Measurements from ENCODE around the gene SLC4A11.

The SLC4A11 gene

DNA sequence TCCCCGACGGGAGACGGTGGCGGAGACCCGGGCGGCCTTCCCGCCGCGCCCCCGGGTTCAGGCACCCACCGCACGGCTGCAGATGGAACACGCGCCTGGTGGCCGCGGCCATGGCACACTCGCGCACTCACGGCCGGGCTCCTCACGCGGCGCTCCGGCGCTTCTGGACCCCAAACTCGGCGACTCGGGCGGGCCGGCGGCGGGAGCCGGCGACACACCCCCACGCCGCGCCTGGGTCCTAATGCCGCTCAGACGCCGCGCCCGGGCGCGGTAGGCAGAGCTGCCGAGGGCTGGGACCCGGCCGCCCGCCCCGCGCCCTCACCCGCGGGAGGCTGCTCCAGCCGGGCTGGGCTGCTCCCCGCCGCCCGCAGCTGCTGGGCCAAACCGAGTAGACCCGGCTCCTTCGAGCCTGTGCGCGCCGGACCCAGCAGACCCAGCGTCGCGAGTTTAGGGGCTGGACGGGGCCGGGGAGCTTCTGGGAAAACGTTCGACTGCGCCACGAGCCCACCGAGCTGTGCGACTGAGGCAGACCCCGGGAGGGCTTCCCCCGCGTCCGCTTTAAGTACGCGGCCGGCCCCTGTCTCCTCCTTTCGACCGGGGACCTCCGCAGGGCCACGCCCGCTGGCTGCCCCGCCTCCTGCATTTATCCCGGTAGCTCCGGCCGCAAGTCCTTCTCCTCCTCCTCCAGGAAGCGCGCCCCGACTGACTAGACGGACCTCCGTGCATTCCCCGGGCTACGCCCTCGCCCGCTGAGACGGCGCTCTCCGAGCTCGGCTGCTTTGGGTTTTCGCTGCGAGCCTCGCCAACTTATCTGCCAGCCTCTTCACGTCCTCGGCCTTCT is at the start of gene SLC4A11:
SLC4A11 (minus strand) TSS at position 165 of the 841 bp plus-strand sequence; CDS start at position 112, 53 bp downstream.
- DNase-seq (ENCODE audit: low read depth) = no peak

GRCh38 chr20:3283222-3283820 is 44.3 kb upstream of the SLC4A11 start:
- DNase-seq (ENCODE audit: low read depth) = no peak

DNA sequence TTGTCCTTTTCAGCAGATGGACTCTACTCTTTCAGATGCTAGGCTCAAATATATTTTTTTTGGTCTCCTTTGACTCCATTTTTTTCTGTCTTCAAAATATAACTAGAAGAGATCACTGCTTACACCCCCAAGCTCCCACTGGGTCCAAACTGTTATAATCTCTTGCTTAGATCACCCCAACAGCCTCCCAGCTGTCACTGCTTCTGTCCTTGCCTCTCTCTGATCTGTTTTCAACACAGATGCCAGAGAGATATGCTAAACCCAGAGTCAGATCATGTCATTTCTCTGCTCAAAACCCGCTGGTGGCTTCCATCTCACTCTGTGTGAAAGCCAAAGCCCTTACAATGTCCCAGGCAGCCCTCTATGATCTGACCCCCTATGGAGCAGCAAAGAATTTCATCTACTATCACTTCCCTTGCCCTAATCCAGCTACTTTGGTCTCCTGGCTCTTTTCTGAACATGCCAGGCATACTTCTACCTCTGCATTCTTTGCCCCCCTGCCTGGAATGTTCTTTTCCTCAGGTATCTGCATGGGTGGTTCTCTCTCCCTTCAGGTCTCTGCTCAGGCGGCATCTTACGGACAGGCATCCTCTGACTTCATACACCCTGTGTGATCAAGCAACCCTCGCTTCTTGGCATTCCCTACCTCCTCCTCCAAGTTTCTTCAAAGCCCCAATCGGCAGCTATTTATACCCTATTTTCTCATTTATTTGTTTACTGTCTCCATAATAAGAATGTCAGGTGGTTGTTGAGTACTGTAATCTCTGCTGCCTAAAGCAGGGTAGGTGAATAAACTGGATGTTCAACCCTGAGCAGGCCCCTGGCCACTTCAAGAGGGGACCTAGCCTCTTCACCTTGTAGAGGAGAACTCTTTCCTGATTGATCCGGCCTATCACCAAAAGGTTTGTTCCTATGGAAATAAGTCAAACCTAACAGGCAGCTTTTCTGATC is 43.6 kb upstream of the SLC4A11 start:
- DNase-seq (ENCODE audit: low read depth) = no peak

DNA sequence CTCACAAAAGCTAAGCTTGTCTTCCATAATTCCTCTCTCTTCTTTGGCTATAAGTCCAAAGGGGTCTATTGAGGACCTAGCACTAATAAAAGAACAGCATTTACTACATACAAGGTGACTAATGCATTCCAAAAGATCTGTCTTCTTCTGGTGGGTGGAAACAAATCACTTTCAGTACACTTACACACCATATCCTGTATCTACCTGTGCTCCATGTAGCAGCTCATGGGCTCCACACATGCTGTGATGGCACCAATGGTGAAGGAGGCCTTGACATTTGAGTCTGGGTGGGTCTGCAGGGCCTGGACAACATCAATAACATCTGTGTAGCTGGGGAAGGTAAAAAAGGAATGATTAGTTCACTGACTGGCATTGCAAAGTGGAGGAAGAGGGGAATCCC is 42.4 kb upstream of the SLC4A11 start:
- DNase-seq (ENCODE audit: low read depth) = no peak

DNA sequence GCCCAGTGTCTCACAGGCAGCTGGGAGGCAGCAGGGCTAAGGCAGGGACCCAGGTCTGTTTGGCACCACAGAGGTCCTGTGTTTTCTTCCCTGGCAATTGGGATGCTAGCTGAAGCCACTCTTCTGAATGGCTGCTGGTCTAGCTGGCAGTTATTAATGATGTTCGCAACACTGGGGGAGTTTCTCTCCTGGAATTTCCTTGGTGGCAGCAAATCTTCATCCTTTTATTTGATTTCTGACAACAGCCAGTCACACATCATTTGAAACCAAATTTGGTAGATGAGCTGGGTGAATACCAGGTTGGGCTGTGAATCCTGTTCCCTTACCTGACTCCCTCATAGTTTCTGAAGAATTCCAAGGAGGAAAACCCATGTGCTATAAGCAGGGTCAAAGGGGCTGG is 40.8 kb upstream of the SLC4A11 start:
- no peak for DNase-seq (ENCODE audit: low read depth)

- no peak for DNase-seq (ENCODE audit: low read depth)
Measured at GRCh38 chr20:3277686-3278465, 38.9 kb upstream of the SLC4A11 start.

DNA sequence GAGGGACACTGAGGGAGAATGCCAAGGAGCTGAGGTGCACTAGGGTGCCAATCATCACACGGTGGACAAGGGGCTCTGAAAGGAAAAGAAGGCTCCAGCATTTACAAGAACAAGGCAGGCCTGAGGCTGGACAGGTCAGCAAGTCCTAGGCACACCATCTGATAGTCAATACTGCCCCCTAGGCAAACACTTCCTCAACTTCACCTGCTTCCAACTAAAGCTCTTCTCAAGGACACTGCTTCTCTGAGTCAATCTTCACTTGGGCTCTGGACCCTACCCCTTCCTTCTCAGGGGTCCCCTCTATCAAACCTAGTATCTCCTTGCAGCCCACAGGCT is 37.7 kb upstream of the SLC4A11 start:
- no peak for DNase-seq (ENCODE audit: low read depth)

DNA sequence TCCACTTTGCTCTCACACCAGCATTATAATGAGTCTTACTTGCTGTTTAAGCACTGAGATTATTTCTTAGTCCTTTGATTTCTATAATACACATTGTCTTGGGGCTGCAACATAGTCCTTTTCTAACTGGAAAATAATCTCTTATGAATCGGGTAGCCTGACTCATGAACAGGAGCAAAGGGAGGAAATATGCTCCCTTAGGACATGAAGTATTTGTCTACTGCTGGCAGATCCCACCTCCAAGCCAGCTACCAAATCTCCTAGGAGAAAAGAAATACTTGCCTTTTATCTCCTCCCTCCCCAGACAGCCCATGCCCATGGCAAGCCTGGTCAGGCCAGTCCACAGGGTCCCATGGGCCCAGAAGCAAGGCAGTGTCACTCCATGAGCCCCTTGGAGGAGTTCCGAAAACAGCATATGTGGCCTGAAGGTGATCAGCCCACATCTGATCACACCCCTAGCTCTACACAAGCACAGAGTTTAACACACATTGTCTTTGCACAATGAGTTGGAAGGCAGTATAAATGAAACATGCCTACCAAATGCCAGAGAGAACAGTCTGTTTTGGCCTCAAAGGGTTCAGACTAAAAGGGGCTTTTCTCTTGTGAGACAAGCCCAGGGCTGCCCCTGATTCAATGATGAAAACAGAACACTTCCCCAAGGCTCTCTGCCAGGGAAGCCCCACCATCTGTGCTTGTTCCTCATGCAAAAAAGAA is 37.1 kb upstream of the SLC4A11 start:
- DNase-seq (ENCODE audit: low read depth) = no peak

DNA sequence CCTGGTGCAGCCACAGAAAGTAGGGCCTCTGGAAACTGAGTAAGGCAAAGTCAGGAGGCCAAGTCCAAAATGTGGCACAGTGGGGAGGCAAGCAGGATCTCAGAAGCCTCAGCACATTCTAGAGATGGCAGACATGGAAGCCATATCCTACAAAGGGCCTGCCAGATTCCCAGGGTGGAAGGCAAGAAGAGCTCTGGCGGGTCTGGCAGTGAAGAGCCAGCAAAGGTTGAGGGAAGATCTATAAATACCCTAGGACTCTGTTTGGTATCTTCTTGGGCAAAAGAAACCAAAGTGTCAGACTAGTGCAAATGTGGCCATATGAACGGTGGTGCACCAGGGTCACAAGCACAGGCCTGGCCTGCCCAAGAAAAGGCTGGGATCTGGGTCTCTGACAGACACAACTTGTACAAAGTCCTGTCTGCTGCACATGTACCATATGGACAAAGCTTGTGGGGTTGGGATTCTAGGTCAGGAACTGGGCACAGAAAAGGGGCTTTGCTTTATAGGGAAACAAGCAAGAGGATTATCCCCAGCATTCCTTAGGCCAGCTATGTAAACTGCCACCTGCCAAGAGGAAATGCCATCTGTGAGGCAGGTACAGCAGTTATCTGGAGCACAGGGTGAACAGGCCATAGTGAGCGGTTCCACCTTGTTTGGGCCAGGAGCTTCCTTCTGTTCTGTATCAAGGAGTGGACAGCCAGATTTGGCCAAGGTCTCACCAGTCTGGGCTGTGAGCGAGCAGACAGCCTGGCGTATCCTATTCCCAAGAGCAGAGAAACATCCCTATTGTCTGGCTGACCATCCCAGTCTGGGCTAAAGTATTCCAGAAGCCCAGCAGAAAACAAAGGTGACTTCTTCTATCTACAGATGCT is 36.3 kb upstream of the SLC4A11 start:
- no peak for DNase-seq (ENCODE audit: low read depth)

GRCh38 chr20:3273371-3273770 is 34.4 kb upstream of the SLC4A11 start:
- DNase-seq (ENCODE audit: low read depth) = no peak

- DNase-seq (ENCODE audit: low read depth) = no peak
Measured at GRCh38 chr20:3270051-3270450, 31.1 kb upstream of the SLC4A11 start.

DNA sequence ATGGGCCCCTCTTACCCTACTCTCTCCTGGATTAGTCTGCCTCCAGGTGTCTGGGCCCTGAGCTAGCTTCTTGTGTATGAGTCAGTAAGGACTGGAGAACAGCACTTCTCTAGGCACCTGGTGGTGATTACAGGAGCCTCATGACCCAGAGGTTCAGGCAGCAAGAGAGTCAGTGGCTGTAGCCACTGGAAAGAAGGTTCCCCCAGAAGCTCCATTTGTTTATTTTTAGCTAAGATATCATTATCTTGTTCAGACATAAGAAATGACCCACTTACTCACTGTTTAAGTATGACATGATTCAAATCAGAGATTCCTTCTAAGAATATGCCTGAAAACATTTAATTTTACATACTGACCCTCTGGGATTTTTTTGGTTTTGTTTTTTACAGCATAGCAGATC is 23.6 kb upstream of the SLC4A11 start:
- no peak for DNase-seq (ENCODE audit: low read depth)

DNA sequence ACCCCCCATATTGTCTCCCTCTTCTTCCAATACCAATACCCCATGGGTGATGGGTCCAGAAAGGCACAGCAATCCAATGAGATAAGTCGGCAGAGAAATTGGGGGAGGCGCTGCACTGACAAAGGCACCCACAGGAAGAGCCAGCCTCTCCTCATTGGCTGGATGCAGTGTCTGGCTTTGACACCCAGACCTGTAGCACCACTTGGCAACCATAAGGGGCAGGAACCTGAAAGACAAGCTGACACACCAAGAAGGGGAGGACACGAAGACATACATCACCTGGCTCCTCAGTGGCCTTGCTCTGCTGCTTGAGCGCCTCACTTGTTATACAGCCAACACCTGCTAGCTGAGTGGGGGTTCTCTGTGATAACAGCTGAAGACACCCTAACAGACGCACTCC is 19.4 kb upstream of the SLC4A11 start:
- no peak for DNase-seq (ENCODE audit: low read depth)

GRCh38 chr20:3255728-3256127 is 16.7 kb upstream of the SLC4A11 start:
- DNase-seq (ENCODE audit: low read depth) = no peak

GRCh38 chr20:3251806-3252205 is 12.8 kb upstream of the SLC4A11 start:
- no peak for DNase-seq (ENCODE audit: low read depth)

DNA sequence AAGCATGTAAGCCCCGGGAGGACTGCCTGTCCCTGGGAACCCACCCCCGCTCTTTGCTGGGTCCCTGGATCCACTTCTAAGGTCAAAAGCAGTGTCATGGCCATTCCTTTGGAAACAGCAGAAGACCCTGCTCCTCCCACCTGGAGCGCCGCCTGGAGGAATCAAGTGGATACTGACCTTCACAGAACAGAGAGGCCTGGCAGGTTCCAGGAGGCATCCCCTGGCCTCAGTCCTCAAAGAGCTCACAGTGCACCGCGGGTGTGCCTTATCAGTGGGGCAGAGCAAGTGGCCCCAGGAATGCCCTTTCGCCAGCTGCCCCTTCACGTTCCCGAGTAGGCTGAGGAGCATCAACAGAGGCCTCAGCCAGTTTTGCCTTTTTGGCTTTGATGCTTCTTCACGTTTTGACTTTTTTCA is 11.1 kb upstream of the SLC4A11 start:
- DNase-seq (ENCODE audit: low read depth) = no peak

DNA sequence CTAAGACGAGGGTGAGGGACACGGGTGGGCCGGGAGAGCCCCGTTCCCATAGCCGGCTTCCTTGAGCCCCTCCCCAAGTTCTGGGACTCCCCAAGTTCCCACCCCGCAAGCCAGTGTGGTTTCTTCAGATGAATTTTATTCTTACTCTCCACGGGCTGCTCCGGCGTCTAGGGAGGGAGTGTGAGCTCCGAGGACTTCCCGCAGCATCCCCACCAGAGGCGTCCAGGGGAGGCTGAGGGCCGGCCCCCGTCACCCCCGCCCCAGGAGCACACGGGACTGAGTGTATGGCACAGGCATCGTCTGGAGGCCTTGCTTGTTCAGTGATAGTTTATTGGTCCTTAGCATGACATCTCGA is 10.0 kb upstream of the SLC4A11 start:
- no peak for DNase-seq (ENCODE audit: low read depth)

GRCh38 chr20:3248167-3248992 is 9.4 kb upstream of the SLC4A11 start:
- no peak for DNase-seq (ENCODE audit: low read depth)

DNA sequence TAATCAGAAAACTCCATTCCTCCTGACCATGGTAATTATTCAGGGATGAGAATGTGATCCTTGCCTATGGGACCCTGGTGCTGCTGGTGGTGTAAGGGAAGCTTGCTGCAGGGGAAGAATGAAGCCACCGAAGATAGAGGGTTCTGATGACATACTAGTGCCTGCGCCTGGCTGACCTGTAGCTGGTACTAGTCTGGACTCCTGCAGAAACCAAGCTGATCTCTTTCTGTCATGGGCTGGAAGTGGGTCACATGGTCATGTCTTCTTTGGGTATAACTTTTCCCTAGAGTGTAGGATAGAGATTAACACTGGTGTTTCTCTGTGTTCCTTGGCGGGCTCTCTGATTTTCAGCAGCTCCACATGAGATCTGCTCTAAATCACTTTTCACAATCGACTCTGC is 8.6 kb upstream of the SLC4A11 start:
- no peak for DNase-seq (ENCODE audit: low read depth)

Measured in stimulated activated CD8-positive, alpha-beta memory T cell treated with anti-CD3 and anti-CD28 coated beads, Interleukin-12 subunit alpha, Interleukin-12 subunit beta, amount 100 ng/mL, for 1 hour (primary cell).